GM04504 (cell line): ENCODE results near the gene LMBR1.

ENCODE experiments used
- DNase-seq: peaks from one replicate; pipeline ENCODE4 v3.0.0-alpha.2; 2012; ENCODE audit warnings: low read depth

LMBR1 gene

DNA sequence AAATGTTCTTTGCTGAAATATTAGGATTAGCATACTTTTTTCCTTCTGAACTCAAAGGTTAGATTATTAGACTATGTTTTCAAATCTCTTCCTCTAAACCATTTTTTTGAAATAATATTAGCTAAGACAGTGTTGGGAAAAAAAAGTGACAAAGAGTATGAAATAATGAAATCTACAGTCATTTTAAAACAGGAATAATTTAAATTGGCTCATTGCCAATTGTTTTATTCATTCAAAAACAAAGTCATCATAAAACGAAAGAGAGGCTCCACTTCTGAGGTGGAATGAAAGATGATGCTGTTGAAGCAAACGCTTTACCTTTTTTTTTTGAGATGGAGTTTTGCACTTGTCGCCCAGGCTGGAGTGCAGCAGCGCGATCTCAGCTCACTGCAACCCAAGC, 201.2 kb downstream of the LMBR1 start:
- no peak for DNase-seq

DNA sequence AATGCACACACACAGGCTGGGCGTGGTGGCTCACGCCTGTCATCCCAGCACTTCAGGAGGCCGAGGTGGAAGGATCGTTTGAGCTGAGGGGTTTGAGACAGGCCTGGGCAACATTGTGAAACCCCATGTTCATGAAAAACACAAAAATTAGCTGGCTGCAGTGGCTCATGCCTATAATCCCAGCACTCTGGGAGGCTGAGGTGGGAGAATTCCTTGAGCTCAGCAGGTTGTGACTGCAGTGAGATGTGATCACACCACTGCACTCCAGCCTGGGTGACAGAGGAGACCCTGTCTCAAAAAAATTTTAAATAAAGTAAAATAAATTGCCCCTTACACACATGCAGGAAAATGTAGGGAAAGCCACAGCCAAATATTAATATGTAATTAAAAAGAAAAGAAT, 208.3 kb downstream of the LMBR1 start:
- no peak for DNase-seq

DNA sequence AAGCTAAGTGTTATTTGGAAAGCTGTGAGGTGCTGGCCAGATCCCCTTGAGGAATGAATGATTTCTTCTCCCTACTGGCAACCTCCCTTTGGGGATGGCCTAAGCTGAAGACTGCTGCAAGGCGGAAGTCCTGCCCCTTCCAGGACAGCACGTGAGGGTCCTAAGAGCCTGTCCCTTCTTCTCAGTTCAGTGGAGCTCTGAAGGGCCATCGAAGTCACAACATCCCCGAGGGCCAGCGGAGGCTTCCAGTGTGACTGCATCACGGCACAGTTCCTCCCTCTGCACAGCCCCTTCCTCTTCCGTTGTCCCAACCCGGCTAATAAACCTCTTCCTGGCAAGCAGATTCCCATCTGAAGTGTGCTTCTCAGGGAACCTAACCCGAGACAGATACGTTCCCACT, 208.7 kb downstream of the LMBR1 start:
- DNase-seq = no peak

DNA sequence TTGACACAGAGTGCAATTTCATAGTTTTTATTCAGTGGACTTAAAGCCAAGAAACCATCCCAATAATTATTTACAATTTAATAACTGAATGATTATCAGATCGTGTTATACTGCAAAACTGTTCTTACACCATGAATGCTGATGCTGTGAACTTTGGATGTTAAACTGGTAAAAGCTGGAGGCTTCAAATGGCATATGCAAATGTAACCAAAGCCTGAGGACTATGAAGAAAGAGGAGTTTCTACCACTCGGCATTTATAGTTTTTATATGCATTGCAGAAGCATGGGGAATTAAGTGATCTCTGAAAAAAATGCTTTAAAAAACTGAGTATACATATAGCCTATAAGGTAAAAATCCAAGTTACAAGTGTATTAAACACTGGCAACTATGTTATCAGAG, 210.1 kb downstream of the LMBR1 start:
- DNase-seq = no peak

DNA sequence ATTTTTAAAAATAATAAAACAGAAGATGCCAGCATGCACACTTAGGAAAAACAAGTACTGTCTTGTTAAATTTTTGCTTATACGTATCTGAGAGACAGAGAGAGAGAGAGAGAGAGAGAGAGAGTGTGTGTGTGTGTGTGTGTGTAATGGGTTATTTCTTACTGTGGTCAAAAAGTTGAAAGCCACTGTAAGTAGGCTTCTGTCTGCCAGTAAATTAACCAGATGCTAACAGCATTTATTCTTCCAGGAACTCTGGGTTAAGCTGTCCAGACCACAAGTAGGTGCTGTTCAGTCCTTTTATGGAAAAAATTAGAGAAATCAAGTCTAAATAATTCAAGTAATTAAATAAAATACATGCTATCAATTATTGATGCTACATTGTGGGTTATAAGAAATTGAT, 212.7 kb downstream of the LMBR1 start:
- no peak for DNase-seq

DNA sequence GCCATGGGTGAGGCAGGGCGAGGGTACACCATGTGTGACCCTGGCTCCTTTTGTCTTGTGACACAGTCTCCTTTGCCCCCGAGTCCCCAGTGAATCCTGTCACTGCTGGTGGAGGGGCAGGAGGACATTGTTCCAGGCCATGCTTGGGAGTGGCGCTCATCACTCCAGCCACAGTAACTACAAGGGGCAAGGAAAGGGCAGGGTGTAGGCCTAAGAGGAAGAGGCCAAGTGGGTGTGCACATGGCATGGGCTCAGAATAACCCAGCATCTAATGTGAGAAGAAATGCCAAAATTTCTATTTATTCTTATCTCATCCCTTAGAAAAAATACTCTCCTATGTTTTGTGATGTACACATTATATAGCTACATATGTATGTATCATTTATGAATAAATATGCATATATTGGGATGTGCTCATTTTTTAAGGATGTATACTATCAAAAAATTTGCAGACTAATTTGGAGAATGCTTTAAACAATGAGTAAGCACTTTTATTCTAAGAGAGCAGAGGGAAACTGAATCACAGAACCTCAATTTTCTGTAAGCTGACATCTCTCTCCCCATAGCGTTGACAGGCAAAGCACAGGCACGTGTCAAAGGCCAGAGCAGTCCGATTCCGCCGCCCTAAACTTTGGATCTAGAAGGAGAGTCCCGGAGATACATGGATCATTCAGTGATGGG, 215.5 kb downstream of the LMBR1 start:
- DNase-seq = no peak

DNA sequence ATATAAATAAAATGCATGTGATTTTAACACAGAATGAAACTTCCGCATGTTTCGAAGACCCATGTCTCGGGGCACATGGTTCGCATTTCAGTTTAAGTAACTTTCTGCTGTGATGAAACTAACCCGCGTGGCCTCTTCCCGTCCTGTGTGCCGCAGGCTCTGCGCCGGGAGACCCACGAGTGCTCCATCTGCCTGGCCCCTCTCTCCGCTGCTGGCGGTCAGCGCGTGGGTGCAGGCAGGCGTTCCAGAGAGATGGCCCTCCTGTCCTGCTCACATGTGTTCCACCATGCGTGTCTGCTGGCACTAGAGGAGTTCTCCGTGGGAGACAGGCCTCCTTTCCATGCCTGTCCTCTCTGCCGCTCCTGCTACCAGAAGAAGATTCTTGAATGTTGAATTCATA, 216.7 kb downstream of the LMBR1 start:
- no peak for DNase-seq

DNA sequence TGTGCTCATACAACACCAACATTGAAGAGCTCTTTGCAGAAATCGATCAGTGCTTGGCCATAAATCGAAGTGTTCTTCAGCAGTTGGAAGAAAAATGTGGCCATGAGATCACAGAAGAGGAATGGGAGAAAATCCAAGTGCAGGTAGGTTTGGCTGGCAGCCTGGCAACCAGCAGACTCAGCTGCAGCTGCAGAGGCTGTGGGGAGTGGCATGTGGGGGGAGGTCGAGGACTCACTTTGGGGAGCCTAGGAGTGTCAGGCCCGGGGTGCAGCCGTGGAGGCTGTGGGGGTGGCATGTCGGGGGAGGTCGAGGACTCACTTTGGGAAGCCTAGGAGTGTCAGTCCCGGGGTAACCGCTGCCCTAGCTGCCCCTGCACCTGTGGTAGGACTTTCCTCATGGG, 217.3 kb downstream of the LMBR1 start:
- no peak for DNase-seq

DNA sequence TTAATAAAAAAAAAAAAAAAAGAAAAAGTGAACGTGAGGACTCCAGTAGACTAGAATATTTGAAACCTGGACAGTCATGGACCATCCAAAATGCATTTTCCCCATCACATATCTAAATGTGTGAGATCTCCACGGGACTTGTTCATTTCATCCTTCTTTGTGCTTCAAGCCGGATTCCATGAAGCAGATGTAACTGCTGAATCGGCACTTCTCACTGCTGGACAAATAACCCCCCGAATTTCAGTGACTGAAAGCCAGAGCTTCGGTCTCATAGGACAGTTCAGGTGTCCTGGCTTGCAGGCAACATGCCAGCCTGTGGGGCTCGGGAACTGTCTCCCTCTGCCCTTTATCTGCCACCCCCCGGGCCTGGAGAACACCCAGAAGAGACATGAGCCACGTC, 219.1 kb downstream of the LMBR1 start:
- no peak for DNase-seq

DNA sequence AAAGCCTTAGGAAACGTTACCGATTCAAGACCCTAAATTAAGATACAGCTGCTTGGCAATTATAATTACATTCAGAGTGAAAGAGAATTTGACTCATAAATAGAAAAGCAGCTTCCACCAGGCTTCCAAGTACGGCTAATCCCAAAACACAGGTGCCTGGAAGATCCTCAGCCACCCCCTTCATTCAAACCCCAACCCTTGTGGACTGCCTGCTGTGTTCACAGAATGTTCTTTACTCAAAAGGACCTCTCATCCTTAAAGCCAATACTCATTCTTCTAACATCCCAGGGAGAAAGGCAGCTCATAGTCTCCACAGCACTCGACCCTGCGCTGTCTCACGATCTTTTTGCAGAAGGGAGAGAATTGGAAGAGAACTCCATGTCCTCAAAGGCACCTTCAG, 219.5 kb downstream of the LMBR1 start:
- no peak for DNase-seq

DNA sequence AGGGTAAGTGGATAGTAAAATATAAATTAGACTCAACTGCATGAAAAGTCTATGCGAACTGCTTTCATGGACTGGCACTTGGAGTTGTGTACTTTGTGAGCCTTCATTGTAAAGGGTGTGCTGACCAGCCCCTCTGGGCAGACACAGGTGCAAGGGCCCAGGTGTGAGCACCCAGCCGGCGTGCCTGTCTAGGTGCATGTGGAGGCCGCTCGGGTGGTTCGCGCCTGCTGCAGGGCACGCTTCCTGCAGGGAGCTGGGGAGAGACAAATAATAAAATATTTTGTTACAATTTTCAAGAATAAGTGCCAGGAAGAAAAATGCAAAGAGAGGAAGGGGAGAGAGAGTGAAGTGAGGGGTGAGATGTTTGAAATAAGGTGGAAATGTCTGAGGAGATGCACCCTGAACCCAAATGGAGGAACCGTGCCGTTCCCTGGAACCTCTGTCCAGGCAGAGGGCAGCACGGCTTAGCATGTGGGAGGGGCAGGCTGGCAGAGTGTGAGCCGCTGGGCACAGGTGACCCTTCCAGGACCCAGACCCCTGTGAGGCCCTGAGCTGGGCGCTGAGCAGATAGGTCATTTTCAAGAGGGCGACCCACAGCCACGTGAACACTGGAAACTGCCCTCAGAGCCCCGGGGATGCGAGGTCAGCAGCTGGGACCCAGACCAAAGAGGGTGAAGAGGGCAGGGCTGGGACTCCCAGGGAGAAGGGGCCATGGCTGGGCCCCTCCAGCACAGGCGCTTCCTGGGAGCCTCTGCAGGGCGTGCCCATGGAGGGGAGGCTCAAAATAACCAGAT, 223.8 kb downstream of the LMBR1 start:
- no peak for DNase-seq

DNA sequence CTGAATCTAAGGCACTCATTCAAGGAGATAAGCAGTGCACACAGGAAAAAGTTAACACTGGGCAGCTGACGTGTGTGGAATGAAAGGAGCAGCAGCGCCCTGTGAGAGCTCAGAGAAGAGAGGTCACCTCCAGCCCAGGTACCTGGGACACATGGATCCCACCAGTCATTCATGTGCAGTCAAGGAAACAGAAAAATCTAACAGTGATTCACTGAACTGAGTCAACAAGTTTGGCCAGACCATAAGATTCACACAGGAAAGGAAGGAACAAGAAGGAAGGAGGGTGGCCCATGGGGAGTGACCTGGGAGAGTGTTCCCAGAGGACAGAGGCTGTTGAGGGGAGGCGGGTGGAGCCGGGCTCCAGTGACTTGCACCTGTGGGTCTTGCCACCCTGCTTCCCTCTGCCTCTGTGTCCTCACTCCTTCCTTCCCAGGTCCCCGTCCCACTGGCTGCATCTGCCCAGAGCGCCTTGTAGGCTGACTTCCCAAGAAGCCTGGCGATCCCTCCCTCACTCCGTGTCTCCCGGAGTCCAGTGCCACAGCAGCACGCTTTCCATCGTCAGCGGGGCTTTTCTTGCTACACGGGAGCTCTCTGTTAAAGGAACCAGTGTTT, 224.7 kb downstream of the LMBR1 start:
- no peak for DNase-seq

DNA sequence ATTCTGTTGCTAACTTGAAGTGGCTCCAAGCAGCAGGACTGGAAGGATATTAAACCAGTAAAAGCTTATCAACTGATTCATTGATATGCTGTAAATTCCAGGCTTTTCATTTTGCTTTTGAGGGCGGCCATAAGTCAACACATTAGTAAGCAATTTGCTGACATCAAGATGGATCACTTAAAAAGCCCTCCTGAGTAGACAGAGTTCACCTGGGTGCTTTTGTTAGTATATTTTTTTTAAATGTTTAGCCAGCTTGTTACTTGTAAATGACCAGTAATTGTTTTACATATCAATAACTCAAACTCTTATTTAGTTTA, 225.9 kb downstream of the LMBR1 start:
- no peak for DNase-seq

DNA sequence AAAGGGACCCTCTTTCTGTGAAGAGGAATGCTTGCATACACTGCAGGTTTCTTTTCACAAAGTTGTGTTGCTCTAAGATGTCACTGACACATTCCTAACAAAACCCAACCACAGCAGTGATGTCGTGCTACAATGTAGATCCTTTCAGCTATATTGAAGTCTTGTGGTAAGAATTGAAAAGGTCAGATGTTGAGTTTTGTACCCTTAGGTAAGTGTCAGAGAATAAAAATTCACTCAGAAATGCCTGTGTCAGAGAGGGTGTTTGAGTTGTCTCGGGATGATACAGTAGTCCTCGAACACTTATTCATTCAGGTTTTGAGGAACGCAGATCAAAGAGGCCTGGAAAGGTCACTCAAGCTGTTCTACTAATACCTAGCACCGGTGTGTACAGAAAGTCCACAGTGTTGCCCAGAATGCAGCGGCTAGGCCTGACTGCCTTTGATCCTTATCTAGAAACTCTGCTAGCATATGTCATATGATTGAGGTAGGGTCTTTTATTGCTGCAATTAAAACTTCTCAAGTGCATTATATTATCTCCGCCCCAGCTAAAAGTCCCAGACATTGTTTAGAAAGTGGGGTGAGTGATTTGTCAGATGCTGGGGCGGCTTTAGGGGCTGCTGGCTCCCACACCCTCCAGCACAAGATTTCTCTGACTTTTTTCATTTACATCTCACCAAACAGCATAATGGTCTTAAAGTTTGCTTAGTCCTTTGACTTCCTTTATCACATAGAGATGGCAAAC, 226.4 kb downstream of the LMBR1 start:
- no peak for DNase-seq

DNA sequence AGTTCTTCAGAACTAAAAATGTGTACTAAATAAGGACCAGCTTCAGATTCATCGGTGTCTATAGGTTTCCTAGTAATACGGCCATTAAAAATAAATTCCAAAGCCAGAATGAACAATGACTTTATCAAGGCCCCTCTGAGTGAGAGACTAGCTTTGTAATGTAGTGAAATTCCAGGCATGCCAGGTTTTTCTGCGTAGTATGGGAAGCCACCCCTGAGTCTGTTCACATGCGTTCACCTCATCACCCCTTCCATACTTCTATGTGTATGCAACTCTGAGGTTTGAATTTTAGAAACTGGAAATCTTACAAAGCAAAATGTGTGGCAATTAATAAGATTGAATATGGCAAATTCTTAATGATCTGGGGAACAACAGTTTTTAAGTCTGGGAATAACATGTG, 227.9 kb downstream of the LMBR1 start:
- DNase-seq = no peak

DNA sequence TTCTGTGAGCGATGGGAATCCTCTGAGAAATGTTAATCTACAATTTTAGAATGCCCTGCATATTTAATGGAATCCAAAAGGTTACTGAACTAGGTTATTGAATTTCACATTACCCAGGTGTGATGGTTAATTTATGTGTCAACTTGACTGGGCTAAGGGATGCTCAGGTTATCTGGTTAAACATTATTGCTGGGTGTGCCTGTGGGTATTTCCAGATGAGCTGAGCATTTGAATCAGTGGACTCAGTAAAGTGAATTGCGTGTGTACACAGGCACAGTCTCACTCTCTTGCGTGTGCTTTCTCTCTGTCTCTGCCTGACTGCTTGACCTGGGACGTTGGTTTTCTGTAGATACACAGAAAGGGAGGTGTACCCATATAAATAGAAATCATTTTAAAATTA, 230.7 kb downstream of the LMBR1 start:
- DNase-seq = no peak

DNA sequence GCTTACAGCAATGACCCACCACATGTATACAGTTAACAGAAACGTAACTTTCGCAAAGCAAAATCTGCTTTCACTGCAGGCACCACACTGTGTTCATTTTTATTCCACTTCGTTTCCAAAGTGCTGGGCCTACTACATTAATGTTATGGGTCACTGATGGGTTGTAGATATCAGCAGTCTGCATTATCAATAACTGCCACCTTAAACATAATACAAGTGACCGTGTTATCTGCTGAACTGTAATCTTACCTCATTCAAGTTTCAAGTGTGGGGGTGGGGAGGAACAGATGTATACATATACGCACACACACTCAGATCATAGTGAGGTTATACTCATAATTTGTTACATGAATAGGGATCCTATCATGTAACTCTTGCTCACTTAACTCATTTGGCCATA, 231.3 kb downstream of the LMBR1 start:
- DNase-seq = no peak

DNA sequence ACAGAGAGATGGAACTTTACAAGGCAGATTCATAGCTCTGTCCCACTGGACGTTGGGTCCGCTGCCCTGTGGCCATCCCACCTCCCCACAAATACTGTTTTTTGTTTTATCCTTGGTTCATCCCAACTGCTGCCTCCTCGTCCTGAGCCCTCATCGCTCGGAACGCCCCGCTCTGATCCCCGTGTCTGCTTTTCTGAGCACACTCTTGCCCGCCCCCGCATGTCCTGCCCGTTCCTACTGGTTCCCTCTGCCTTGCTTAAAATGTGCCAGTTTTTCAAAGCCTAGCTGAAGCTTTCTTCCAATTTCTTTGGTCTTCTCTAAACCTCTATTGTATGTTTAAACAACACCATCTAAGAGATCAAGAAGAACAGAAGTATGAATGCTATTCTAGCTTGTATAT, 233.0 kb downstream of the LMBR1 start:
- DNase-seq = no peak

DNA sequence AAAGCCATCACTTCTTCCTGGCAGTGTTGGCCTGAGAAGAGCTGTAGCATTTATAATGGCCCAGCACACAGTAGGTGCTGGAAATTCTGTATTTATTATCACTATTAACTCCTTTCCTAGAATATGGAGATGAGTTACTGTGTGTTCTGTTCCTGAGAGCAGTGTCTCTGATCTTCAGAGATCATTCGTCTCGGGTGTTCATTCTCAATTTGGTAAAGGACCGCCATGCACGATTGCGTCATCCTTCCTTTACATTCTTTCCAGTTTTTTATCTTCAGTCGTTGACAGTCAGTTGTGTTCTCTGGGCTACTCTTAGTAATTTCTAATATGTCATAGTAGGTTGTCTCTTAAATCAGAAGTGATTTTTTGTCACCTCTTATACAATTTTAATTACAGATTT, 233.8 kb downstream of the LMBR1 start:
- no peak for DNase-seq

DNA sequence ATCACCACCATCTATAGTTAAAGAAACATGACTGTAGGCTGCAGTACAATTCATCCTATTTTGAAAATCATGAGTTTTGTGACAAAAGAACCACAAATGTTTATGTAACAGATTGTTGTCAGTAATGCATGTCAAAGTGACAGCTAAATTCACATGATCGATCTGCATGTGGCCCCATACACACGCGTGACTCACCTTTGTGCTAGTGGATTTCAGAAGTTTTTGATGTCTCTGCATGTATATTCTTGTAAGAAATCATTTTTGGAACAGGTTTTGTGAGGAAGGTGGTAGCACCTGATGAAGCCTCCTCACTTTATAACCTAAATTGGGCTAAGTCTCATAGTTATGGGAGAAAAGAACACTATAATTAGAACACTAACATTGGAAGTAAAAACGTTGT, 235.3 kb downstream of the LMBR1 start:
- DNase-seq = no peak

DNA sequence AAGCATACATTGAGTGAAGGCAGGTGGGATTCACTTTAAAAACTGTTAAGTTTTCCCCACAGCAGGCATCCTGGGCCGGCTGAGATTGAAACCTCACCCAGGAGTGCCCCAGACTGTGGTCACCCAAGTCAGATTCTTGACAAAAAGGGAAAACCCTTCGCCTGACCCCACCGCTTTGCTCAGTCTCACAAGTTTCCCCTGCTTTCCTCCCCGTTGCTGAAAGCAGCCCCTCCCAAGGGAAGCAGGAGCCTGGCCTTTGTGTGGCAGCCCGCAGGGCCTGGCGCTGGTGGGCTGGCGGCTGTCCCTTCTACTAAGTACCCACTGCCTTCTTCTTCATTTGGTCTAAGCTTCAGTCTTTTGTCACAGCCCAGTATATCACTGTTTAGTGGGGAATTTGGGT, 236.4 kb downstream of the LMBR1 start:
- DNase-seq = no peak

DNA sequence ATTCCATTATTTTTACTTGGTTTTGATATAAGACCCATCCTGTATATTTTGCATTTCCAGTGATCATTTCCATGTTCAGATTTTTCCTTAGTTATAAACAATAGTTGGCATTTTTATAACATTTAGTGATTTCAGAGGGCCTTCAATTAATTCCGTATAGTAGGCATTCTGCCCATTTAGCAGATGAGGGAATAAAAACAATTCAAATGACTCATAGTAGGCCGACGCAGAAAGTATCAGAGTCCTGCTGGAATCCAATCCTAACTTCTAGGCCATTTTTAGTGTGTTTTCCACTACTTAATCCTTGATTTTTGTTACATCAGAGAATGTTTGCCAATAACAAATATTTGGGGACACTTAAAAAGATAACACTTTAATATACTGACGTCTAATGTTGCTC, 237.0 kb downstream of the LMBR1 start:
- DNase-seq = no peak

DNA sequence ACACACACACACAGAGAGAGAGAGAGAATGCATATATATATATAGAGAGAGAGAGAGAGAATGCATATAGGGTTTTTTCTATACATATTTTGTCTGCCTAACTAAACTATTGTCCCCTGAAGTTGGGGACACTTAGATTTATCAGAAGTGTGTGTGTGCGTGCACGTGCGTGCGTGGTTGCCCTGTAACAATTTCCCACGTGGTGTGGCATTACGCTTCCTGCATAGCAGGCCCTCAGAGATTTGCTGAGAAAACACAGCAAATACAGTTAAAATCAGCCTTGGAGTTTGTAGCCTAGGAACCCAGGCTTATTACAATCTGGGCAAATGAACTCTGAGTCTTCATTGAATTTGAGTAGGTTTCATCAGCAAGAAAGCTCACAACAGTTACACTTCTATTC, 237.7 kb downstream of the LMBR1 start:
- DNase-seq = no peak
